Osteoblast (primary cell): ENCODE measurements around the gene OR2J1. TPM values are rescaled to one million over a fixed set of nuclear protein-coding genes. Genes with fewer than 3 reads are reported as not detected.
"Not testable (repeated sequence)": the region's sequence is repeated elsewhere in the genome, so short reads cannot be mapped to it uniquely, and the experiment has no call there.

Experiments
- DNase-seq: peaks from one replicate; pipeline ENCODE4 v3.0.0; 2011; ENCODE audit warnings: low spot score, mixed read lengths; ENCODE audit not compliant: insufficient read length; ENCODE audit errors: missing footprints
- H2AFZ ChIP-seq: 2 replicates; pipeline ENCODE4 v1.6.0; 2011; ENCODE audit warnings: mild to moderate bottlenecking, low read length
- H3K27ac ChIP-seq: 2 replicates; pipeline ENCODE4 v1.5.1; 2011; ENCODE audit warnings: mild to moderate bottlenecking, low read depth, low read length, moderate library complexity
- H3K27me3 ChIP-seq: 2 replicates; pipeline ENCODE4 v1.6.0; 2012; ENCODE audit warnings: mild to moderate bottlenecking, control low read depth, inconsistent platforms, low read length, moderate library complexity; ENCODE audit not compliant: insufficient read depth
- H3K36me3 ChIP-seq: 2 replicates; pipeline ENCODE4 v1.5.1; 2011; ENCODE audit warnings: mild to moderate bottlenecking, low read length, control low read depth, moderate library complexity; ENCODE audit not compliant: insufficient read depth
- H3K4me1 ChIP-seq: 2 replicates; pipeline ENCODE4 v1.5.1; 2011; ENCODE audit warnings: mild to moderate bottlenecking, low read length, control low read depth, moderate library complexity; ENCODE audit not compliant: insufficient read depth
- H3K4me2 ChIP-seq: 2 replicates; pipeline ENCODE4 v1.6.0; 2011; ENCODE audit warnings: mild to moderate bottlenecking, low read length; ENCODE audit not compliant: insufficient read depth
- H3K4me3 ChIP-seq: fragments of 200-600 bp; sonication (generic); 3 replicates; pipeline ENCODE4 v1.5.1; 2012; ENCODE audit warnings: mild to moderate bottlenecking, low read length, inconsistent platforms; ENCODE audit not compliant: insufficient read depth
- H3K79me2 ChIP-seq: 2 replicates; pipeline ENCODE4 v1.6.0; 2012; ENCODE audit warnings: mild to moderate bottlenecking, low read length, control low read depth, inconsistent platforms; ENCODE audit not compliant: insufficient read depth
- H3K9me3 ChIP-seq: 2 replicates; pipeline ENCODE4 v1.5.1; 2011; ENCODE audit warnings: low read depth, low read length, control low read depth
- H4K20me1 ChIP-seq: 2 replicates; pipeline ENCODE4 v1.6.0; 2012; ENCODE audit warnings: mild to moderate bottlenecking, low read length, control low read depth; ENCODE audit not compliant: insufficient read depth
- total RNA-seq: library from RNA; depleted of rRNA; stranded (reverse); fragments of >200 nt; gene quantifications from 2 replicates; pipeline ENCODE4 v1.2.3, GENCODE V29; 2012
- TF ChIP-seq, protein P1 (sequence below): IDR thresholded peaks from 2 replicates; pipeline ENCODE4 v1.5.1; 2011; ENCODE audit warnings: mild to moderate bottlenecking, low read depth, low read length, moderate library complexity; ENCODE audit errors: extremely low read depth

OR2J1 gene
- total RNA-seq, 1 donor: not detected

DNA sequence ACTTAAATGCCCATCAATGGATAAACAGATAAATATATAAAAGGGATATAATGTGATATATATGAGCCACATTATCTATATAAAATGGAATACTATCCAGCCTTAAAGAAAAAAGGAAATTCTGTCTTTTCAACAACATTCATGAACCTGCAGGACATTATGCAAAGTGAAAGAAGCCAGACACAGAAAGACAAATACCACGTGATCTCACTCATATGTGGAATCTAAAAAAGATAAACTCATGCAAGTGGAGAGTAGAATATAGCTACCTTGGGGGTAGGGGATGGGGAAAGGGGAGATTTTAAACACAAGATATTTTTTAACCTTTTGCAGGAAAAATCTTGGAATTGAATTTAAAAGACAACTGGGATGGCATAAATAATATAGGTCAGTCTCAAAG lies 1.5 kb upstream of the OR2J1 start:
- Histone ChIP-seq H3K4me3 (no peak overlapping the region), H3K27ac (no peak overlapping the region), H3K4me1 (no peaks in the 10 kb centered on the region), H3K36me3 (no peaks in the 10 kb centered on the region), H3K4me2 (no peak overlapping the region), H3K27me3 (no peaks in the 10 kb centered on the region), H3K79me2 (no peaks in the 10 kb centered on the region), H4K20me1 (no peaks in the 10 kb centered on the region), H2AFZ (no peak overlapping the region), H3K9me3 (no peaks in the 10 kb centered on the region)
- TF ChIP-seq, protein P1, sequence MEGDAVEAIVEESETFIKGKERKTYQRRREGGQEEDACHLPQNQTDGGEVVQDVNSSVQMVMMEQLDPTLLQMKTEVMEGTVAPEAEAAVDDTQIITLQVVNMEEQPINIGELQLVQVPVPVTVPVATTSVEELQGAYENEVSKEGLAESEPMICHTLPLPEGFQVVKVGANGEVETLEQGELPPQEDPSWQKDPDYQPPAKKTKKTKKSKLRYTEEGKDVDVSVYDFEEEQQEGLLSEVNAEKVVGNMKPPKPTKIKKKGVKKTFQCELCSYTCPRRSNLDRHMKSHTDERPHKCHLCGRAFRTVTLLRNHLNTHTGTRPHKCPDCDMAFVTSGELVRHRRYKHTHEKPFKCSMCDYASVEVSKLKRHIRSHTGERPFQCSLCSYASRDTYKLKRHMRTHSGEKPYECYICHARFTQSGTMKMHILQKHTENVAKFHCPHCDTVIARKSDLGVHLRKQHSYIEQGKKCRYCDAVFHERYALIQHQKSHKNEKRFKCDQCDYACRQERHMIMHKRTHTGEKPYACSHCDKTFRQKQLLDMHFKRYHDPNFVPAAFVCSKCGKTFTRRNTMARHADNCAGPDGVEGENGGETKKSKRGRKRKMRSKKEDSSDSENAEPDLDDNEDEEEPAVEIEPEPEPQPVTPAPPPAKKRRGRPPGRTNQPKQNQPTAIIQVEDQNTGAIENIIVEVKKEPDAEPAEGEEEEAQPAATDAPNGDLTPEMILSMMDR: no peak
- no peak for DNase-seq

DNA sequence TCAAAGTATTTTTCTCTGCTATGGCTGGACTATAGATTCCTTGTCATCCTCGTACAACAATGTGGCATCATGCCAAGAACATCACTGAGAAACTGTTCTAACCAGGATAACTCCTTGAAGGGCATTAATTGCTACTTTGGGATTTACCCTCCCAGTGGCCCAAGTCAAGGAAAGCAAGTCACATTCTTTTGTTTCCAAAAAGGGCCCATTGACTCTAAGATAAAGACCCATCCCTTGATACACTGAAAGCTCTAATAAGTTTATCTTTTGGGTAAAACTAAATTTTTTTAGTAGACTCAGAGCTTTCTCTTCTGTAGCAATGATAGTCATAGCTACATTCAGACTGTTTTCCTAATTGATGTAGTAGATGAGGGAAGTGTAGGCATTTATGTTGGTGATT lies 8.5 kb downstream of the OR2J1 start, which contains the start of gene OR2J3:
OR2J3 (plus strand) TSS at position 301 of the 400 bp plus-strand sequence. CDS start 3,833 bp downstream, outside the sequence.
- TF ChIP-seq, protein P1: no peak
- no peaks in the 10 kb centered on the region for H3K4me1 ChIP-seq
- H3K79me2 ChIP-seq: no peaks in the 10 kb centered on the region
- no peaks in the 10 kb centered on the region for H3K36me3 ChIP-seq
- H3K27ac ChIP-seq: no peak within 1 kb of the TSS
- no peaks in the 10 kb centered on the region for H4K20me1 ChIP-seq
- no peak within 1 kb of the TSS for H3K4me2 ChIP-seq
- H2AFZ ChIP-seq: no peak within 1 kb of the TSS
- H3K9me3 ChIP-seq: no peaks in the 10 kb centered on the region
- no peak for DNase-seq
- H3K4me3 ChIP-seq: no peak within 1 kb of the TSS
- H3K27me3 ChIP-seq: no peaks in the 10 kb centered on the region

DNA sequence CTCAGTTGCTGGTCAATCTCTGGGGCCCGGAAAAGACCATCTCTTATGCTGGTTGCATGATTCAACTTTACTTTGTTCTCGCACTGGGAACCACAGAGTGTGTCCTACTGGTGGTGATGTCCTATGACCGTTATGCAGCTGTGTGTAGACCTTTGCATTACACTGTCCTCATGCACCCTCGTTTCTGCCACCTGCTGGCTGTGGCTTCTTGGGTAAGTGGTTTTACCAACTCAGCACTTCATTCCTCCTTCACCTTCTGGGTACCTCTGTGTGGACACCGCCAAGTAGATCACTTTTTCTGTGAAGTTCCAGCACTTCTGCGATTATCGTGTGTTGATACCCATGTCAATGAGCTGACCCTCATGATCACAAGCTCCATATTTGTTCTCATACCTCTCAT lies 12.8 kb downstream of the OR2J1 start:
- TF ChIP-seq, protein P1: no peak
- DNase-seq: no peak
- no peak overlapping the region for H2AFZ ChIP-seq
- H3K27ac ChIP-seq: no peak overlapping the region
- H3K9me3 ChIP-seq: no peaks in the 10 kb centered on the region
- H3K4me3 ChIP-seq: no peak overlapping the region
- H3K36me3 ChIP-seq: no peaks in the 10 kb centered on the region
- H3K4me2 ChIP-seq: no peak overlapping the region
- H3K4me1 ChIP-seq: no peaks in the 10 kb centered on the region
- H3K79me2 ChIP-seq: no peaks in the 10 kb centered on the region
- H3K27me3 ChIP-seq: no peaks in the 10 kb centered on the region
- no peaks in the 10 kb centered on the region for H4K20me1 ChIP-seq

DNA sequence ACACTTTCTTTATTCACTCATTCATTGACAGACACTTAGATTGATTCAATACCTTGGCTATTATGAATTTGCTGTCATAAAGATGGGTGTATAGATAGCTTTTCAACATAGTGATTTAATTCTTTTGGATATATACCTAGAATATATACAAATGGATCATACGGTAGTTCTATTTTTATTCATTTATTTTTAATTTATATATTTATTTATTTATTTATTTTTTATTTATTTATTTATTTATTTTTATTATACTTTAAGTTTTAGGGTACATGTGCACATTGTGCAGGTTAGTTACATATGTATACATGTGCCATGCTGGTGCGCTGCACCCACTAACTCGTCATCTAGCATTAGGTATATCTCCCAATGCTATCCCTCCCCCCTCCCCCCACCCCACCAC lies 15.7 kb downstream of the OR2J1 start:
- not testable (repeated sequence) for H4K20me1 ChIP-seq, H3K79me2 ChIP-seq, DNase-seq, H3K4me2 ChIP-seq, H3K4me3 ChIP-seq, H3K27ac ChIP-seq, H2AFZ ChIP-seq, H3K36me3 ChIP-seq, H3K4me1 ChIP-seq, H3K27me3 ChIP-seq, H3K9me3 ChIP-seq
